SK-N-SH treated with all-trans-retinoic acid at 6 μM for 48 hours (cell line): ENCODE measurements around the gene NMUR2.

ENCODE experiments used
- ATAC-seq: fragments of 200-7000 bp; cut with Tn5 transposase; 3 replicates; pipeline ENCODE4 v1.9.1; 2020; ENCODE audit warnings: mild to moderate bottlenecking, moderate library complexity
- BACH2 ChIP-seq: fragments of 250-450 bp; sonication (Bioruptor Pico); IDR thresholded peaks from 2 replicates; pipeline ENCODE4 v1.9.0; 2021; ENCODE audit warnings: mild to moderate bottlenecking, borderline replicate concordance
- CREB5 ChIP-seq: fragments of 250-450 bp; sonication (Bioruptor Pico); IDR thresholded peaks from 2 replicates; pipeline ENCODE4 v1.5.1; 2020; ENCODE audit warnings: low read depth, mild to moderate bottlenecking, moderate library complexity
- CSDC2 ChIP-seq: fragments of 250-450 bp; sonication (Bioruptor Pico); IDR thresholded peaks from 2 replicates; pipeline ENCODE4 v1.5.0; 2020; ENCODE audit warnings: mild to moderate bottlenecking, moderate library complexity
- ESRRG ChIP-seq: fragments of 250-450 bp; sonication (Bioruptor Pico); IDR thresholded peaks from 2 replicates; pipeline ENCODE4 v1.6.1; 2021; ENCODE audit warnings: mild to moderate bottlenecking
- GLIS3 ChIP-seq: fragments of 250-450 bp; sonication (Bioruptor Pico); IDR thresholded peaks from 2 replicates; pipeline ENCODE4 v1.5.0; 2020; ENCODE audit warnings: mild to moderate bottlenecking, moderate library complexity
- ISL1 ChIP-seq: fragments of 250-450 bp; sonication (Bioruptor Pico); IDR thresholded peaks from 2 replicates; pipeline ENCODE4 v2.1.2; 2022; ENCODE audit warnings: mild to moderate bottlenecking, moderate library complexity
- OSR1 ChIP-seq: fragments of 250-450 bp; sonication (Bioruptor Pico); IDR thresholded peaks from 2 replicates; pipeline ENCODE4 v1.8.0; 2022; ENCODE audit warnings: moderate library complexity, mild to moderate bottlenecking, inconsistent platforms
- PPARA ChIP-seq: fragments of 250-450 bp; sonication (Bioruptor Pico); IDR thresholded peaks from 2 replicates; pipeline ENCODE4 v1.5.0; 2020; ENCODE audit warnings: mild to moderate bottlenecking, borderline replicate concordance
- RARB ChIP-seq: fragments of 250-450 bp; sonication (Bioruptor Pico); IDR thresholded peaks from 2 replicates; pipeline ENCODE4 v1.8.0; 2021; ENCODE audit warnings: mild to moderate bottlenecking, moderate library complexity
- SNAI2 ChIP-seq: fragments of 250-450 bp; sonication (Bioruptor Pico); IDR thresholded peaks from 2 replicates; pipeline ENCODE4 v1.5.0; 2020; ENCODE audit warnings: mild to moderate bottlenecking, moderate library complexity
- TCF4 ChIP-seq: fragments of 250-450 bp; sonication (Bioruptor Pico); IDR thresholded peaks from 2 replicates; pipeline ENCODE4 v1.8.0; 2021; ENCODE audit warnings: mild to moderate bottlenecking, moderate library complexity, borderline replicate concordance
- TOX ChIP-seq: fragments of 250-450 bp; sonication (Bioruptor Pico); IDR thresholded peaks from 2 replicates; pipeline ENCODE4 v1.8.0; 2021; ENCODE audit warnings: mild to moderate bottlenecking, moderate library complexity, borderline replicate concordance
- TSHZ2 ChIP-seq: fragments of 250-450 bp; sonication (Bioruptor Pico); IDR thresholded peaks from 2 replicates; pipeline ENCODE4 v1.5.0; 2020; ENCODE audit warnings: mild to moderate bottlenecking, moderate library complexity
- ZC3H10 ChIP-seq: fragments of 250-450 bp; sonication (Bioruptor Pico); IDR thresholded peaks from 2 replicates; pipeline ENCODE4 v1.5.1; 2021; ENCODE audit warnings: mild to moderate bottlenecking, moderate library complexity
- ZFP3 ChIP-seq: fragments of 250-450 bp; sonication (Bioruptor Pico); IDR thresholded peaks from 2 replicates; pipeline ENCODE4 v1.5.0; 2020; ENCODE audit warnings: mild to moderate bottlenecking, moderate library complexity
- ZNF565 ChIP-seq: fragments of 450-650 bp; formaldehyde crosslinking; conservative IDR thresholded peaks from 2 replicates; pipeline ENCODE4 v1.5.0; 2020; ENCODE audit warnings: low read depth, mild to moderate bottlenecking, moderate library complexity
- ZNF8 ChIP-seq: fragments of 450-650 bp; formaldehyde crosslinking; IDR thresholded peaks from 2 replicates; pipeline ENCODE4 v1.5.0; 2020; ENCODE audit warnings: mild to moderate bottlenecking, moderate library complexity
- TF ChIP-seq, protein P1 (sequence below): fragments of 250-450 bp; sonication (Bioruptor Pico); IDR thresholded peaks from 2 replicates; pipeline ENCODE4 v1.8.0; 2020; ENCODE audit warnings: mild to moderate bottlenecking, moderate library complexity, borderline replicate concordance
- TF ChIP-seq, protein P2 (sequence below): fragments of 250-450 bp; sonication (Bioruptor Pico); IDR thresholded peaks from 2 replicates; pipeline ENCODE4 v1.5.1; 2021; ENCODE audit warnings: mild to moderate bottlenecking, moderate library complexity
- TF ChIP-seq, protein P3 (sequence below): fragments of 250-450 bp; sonication (Bioruptor Pico); IDR thresholded peaks from 2 replicates; pipeline ENCODE4 v1.8.0; 2021; ENCODE audit warnings: low read depth, mild to moderate bottlenecking, moderate library complexity, borderline replicate concordance

Gene NMUR2

GRCh38 chr5:152425083-152425482 is 20.0 kb upstream of the NMUR2 start (continued):
- TF ChIP-seq, protein P1, sequence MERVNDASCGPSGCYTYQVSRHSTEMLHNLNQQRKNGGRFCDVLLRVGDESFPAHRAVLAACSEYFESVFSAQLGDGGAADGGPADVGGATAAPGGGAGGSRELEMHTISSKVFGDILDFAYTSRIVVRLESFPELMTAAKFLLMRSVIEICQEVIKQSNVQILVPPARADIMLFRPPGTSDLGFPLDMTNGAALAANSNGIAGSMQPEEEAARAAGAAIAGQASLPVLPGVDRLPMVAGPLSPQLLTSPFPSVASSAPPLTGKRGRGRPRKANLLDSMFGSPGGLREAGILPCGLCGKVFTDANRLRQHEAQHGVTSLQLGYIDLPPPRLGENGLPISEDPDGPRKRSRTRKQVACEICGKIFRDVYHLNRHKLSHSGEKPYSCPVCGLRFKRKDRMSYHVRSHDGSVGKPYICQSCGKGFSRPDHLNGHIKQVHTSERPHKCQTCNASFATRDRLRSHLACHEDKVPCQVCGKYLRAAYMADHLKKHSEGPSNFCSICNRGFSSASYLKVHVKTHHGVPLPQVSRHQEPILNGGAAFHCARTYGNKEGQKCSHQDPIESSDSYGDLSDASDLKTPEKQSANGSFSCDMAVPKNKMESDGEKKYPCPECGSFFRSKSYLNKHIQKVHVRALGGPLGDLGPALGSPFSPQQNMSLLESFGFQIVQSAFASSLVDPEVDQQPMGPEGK (CRISPR knock-in tag) = no peak

DNA sequence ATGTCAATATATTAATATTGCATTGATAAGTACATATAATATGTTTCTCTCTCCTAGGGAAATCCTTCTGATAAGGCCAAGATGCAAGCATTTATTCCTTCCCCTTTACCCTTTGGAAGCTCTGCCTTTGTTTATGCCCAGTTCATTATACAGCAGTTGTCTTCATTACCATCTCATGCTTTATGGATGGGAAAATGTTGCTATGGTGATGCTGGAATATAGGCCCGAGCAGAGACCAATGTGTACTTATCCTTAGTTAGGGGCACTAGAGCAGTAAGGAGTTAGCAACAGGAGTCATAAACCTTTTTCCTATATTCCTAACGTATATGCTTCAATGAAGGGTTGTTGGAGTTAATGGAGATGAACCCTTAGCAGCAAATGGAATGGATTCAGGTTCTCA is 19.4 kb upstream of the NMUR2 start:
- TF ChIP-seq ESRRG (CRISPR knock-in tag) (no peak), TOX (CRISPR knock-in tag) (no peak), CSDC2 (CRISPR knock-in tag) (no peak), SNAI2 (CRISPR knock-in tag) (no peak), PPARA (CRISPR knock-in tag) (no peak), TSHZ2 (CRISPR knock-in tag) (no peak), CREB5 (CRISPR knock-in tag) (no peak), ZFP3 (no peak)
- TF ChIP-seq, protein P2, sequence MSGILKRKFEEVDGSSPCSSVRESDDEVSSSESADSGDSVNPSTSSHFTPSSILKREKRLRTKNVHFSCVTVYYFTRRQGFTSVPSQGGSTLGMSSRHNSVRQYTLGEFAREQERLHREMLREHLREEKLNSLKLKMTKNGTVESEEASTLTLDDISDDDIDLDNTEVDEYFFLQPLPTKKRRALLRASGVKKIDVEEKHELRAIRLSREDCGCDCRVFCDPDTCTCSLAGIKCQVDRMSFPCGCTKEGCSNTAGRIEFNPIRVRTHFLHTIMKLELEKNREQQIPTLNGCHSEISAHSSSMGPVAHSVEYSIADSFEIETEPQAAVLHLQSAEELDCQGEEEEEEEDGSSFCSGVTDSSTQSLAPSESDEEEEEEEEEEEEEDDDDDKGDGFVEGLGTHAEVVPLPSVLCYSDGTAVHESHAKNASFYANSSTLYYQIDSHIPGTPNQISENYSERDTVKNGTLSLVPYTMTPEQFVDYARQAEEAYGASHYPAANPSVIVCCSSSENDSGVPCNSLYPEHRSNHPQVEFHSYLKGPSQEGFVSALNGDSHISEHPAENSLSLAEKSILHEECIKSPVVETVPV (CRISPR knock-in tag) = no peak
- no peak for ATAC-seq

DNA sequence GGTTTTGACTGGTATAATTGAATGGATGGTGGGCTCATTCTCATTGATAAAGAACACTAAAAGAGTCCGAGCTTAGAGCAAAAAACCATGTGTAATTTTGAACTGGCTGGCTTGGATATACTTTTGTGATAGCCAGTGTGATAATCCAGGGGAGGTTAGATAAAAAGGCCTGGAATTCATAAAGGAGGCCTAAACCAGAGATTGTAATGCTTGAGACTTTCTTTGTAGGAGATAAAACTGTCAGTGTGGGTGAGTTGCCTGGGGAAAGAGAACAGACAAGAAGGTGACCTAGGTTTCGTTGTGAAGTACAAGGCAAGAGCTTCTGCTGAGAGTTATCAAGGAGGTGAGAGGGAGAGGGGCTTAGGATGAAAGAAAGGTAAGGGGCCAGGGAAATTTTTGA is 17.0 kb upstream of the NMUR2 start:
- no peak for ATAC-seq
- no peak for TF ChIP-seq ZC3H10 (CRISPR knock-in tag)
- TF ChIP-seq SNAI2 (CRISPR knock-in tag) = no peak
- TF ChIP-seq OSR1 = no peak

DNA sequence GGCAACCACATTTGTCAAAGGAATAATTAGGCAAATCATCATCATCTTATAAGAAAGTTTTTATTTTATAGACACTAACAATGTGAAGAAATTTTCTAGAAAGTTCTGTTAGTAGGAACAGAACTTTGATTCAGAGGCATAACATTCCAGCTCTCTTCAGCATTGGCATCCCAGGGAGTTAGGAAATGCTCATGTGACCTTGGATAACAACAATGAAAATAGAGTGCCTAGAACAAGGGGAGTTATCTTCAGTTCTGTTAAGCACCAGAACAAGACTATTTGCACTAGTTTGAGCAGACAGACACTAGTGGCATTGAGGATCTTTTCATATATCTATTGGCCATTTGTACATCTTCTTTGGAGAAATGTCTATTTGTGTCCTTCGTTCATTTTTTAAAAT is 7.0 kb upstream of the NMUR2 start:
- ATAC-seq = no peak
- TF ChIP-seq, protein P2 (CRISPR knock-in tag) = no peak
- TF ChIP-seq ZNF8 (CRISPR knock-in tag) = no peak
- no peak for TF ChIP-seq CSDC2 (CRISPR knock-in tag)
- TF ChIP-seq ZC3H10 (CRISPR knock-in tag) = no peak
- TF ChIP-seq ZNF565 = no peak
- TF ChIP-seq, protein P3, sequence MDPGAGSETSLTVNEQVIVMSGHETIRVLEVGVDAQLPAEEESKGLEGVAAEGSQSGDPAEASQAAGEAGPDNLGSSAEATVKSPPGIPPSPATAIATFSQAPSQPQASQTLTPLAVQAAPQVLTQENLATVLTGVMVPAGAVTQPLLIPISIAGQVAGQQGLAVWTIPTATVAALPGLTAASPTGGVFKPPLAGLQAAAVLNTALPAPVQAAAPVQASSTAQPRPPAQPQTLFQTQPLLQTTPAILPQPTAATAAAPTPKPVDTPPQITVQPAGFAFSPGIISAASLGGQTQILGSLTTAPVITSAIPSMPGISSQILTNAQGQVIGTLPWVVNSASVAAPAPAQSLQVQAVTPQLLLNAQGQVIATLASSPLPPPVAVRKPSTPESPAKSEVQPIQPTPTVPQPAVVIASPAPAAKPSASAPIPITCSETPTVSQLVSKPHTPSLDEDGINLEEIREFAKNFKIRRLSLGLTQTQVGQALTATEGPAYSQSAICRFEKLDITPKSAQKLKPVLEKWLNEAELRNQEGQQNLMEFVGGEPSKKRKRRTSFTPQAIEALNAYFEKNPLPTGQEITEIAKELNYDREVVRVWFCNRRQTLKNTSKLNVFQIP (CRISPR knock-in tag) = no peak
- no peak for TF ChIP-seq TCF4 (CRISPR knock-in tag)
- no peak for TF ChIP-seq ZFP3
- TF ChIP-seq PPARA (CRISPR knock-in tag) = no peak
- TF ChIP-seq RARB (CRISPR knock-in tag) = no peak
- TF ChIP-seq BACH2 (CRISPR knock-in tag) = no peak
- no peak for TF ChIP-seq ESRRG (CRISPR knock-in tag)
- no peak for TF ChIP-seq GLIS3 (CRISPR knock-in tag)
- no peak for TF ChIP-seq ISL1 (CRISPR knock-in tag)
